ENCODE data around the gene AMDHD2.

AMDHD2 gene

DNA sequence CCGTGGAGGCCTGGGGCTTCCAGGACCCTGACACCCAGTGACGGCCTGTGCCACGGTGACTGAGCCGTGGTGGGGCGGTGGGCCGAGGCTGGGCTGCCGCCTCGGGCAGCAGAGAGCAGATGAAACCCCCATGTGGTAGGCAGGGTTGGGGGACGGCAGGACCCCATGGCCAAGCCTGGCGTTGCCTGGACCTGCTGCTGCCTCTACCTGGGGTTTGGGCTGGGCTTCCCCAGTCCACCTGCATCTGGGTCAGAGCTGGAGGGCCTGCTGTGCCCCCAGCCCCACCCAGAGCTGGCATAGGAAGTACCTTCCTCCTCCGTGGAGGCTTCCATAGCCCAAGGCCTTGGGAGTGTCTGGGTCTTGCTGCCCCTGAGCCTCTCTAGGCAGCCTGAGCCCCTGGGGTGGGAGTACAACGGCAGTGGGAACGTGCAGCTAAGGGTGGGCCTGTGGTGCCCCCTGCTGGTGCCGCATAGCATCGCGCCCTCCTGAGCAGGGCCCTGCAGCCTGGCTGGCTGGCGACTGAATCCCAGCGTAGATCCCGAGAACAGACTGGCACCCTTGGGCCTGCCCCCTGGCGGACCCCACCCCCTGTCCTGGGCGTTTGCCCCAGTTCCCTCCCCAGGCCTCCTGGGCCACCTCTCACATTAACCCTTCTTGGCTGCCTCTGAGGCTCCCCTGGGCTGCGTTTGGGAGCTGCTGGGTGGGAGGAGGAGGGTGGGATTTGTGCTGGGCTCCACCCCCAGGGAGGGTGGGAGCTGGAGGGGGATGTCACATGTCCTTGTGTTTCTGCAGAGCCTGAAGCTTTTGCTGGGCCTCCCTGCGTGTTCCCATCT lies 19.0 kb upstream of the AMDHD2 start:
- TF ChIP-seq, protein P1, sequence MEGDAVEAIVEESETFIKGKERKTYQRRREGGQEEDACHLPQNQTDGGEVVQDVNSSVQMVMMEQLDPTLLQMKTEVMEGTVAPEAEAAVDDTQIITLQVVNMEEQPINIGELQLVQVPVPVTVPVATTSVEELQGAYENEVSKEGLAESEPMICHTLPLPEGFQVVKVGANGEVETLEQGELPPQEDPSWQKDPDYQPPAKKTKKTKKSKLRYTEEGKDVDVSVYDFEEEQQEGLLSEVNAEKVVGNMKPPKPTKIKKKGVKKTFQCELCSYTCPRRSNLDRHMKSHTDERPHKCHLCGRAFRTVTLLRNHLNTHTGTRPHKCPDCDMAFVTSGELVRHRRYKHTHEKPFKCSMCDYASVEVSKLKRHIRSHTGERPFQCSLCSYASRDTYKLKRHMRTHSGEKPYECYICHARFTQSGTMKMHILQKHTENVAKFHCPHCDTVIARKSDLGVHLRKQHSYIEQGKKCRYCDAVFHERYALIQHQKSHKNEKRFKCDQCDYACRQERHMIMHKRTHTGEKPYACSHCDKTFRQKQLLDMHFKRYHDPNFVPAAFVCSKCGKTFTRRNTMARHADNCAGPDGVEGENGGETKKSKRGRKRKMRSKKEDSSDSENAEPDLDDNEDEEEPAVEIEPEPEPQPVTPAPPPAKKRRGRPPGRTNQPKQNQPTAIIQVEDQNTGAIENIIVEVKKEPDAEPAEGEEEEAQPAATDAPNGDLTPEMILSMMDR (IDR thresholded peaks at IDR 0.05), result peak; percentile 94
- no peak for TF ChIP-seq ZFX (IDR thresholded peaks at IDR 0.05; ENCODE audit: borderline replicate concordance)
- H3K27ac ChIP-seq, result no peak overlapping the region

DNA sequence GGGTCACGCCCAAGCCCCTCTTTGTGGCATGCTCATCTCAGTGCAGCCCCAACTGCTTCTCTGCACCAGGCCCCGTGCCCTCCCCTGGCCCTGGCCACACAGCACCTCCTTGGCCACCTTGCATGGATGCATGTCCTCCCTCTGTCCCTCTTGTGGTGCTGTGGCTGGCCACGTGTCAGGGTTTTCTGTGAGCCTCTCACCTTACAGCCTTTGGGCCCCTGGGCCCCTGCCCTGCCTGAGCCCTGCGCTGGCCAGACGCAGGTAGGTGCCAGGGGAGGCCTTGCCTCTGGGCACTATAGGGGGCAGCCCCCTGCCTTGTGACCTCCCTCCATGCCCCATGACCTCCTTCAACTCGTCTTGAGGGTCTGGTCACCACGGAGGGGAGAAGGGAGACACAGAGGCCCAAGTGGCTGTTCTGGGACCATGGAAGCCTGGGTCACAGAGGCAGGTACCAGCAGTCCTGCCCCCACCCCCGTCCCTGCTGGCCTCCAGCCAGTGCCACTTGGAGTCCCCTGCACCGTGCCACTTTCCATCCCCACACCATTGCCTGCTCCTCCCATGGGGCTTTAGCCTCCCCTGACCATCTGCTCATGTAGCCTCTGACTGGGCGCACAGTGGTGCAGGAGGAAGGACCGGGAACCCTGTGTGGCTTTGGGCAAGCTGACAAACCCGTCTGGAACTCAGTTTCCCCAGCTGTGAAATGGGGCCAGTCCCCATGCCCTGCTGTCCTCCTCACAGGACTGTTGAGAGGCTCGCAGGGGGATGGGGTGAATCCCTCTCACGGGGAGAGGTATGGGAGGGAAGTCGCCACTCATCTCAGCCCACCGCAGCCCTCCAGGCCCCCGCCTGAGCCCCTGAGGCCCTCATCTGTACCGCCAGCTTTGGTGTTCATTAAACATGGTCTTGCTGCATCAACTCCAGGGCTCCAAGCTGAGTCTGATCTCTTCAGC lies 17.9 kb upstream of the AMDHD2 start:
- TF ChIP-seq, protein P1 (IDR thresholded peaks at IDR 0.05), result no peak
- TF ChIP-seq ZFX (IDR thresholded peaks at IDR 0.05; ENCODE audit: borderline replicate concordance), result no peak
- H3K27ac ChIP-seq, result no peak overlapping the region

DNA sequence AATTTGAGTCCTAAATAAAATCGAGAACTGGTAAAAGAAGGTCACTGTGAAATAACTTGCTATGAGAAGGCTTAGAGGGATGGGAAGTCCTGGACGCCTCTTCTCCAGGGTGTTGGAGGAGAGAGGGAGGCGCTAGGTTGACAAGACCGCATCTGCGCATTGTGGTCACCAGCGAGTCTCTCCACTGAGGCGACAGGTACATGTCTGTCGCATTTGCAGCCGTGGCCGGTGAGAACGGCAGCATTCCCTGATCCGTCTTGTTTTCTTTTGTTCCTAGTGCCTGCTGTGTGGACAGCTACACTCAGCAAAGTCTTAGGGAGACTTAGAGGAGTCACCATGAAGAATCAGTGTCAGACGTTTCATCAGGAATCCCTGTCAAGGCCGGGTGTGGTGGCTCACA lies 14.5 kb upstream of the AMDHD2 start:
- H3K27ac ChIP-seq, result no peak overlapping the region
- TF ChIP-seq ZFX (IDR thresholded peaks at IDR 0.05; ENCODE audit: borderline replicate concordance), result no peak
- TF ChIP-seq, protein P1 (IDR thresholded peaks at IDR 0.05), result no peak

DNA sequence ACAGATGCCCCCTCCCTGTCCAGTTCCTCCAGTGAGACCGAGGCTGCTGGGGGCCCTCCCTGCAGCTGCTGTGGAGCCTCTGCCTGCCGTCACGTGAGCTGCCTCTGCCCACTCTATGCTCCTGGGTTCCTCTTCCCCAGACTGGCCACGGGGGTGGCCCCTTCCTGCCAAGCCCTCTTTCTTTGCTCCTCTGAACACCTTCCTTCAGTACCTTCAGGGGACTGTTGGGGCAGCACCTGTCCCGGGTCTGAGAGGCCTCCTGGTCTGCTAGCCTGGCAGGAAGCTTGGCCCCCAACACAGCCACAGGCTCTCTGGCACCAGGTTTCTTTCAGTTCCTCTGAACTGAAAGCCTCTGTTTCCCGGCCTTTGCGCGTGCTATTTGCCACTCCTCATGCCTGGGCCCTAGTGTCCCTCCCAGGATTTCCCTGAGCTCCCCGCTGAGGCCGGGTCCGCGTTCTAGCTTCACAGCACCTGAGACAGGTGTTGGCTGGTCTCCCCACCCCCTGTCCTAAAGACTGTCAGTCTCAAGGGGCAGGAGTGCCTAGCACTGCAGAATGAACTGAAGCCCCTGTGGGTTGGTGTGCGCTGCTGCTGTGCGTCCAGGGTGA lies 13.0 kb upstream of the AMDHD2 start:
- H3K27ac ChIP-seq, result no peak overlapping the region
- TF ChIP-seq, protein P1 (IDR thresholded peaks at IDR 0.05), result no peak
- no peak for TF ChIP-seq ZFX (IDR thresholded peaks at IDR 0.05; ENCODE audit: borderline replicate concordance)

DNA sequence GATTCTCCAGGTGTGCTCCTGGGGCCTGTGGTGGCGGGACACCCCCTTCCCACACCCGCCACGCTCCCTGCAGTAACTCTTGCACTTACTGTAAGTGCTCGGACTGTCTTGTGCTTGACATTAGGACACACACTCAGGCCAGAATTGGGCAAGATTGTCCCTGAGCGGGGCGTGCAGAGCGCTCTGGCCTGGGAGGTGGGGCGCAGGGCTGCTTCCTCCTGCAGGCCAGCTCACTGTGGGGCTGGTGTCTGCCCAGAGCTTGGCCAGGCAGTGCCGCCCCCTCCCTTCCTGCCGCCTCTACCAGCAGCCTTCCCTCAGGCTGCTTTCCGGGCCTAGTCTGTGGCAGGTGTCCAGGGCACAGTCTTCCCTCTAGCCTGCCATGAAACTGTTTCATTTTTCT lies 12.5 kb upstream of the AMDHD2 start:
- TF ChIP-seq, protein P1 (IDR thresholded peaks at IDR 0.05), result no peak
- no peak for TF ChIP-seq ZFX (IDR thresholded peaks at IDR 0.05; ENCODE audit: borderline replicate concordance)
- H3K27ac ChIP-seq, result no peak overlapping the region

DNA sequence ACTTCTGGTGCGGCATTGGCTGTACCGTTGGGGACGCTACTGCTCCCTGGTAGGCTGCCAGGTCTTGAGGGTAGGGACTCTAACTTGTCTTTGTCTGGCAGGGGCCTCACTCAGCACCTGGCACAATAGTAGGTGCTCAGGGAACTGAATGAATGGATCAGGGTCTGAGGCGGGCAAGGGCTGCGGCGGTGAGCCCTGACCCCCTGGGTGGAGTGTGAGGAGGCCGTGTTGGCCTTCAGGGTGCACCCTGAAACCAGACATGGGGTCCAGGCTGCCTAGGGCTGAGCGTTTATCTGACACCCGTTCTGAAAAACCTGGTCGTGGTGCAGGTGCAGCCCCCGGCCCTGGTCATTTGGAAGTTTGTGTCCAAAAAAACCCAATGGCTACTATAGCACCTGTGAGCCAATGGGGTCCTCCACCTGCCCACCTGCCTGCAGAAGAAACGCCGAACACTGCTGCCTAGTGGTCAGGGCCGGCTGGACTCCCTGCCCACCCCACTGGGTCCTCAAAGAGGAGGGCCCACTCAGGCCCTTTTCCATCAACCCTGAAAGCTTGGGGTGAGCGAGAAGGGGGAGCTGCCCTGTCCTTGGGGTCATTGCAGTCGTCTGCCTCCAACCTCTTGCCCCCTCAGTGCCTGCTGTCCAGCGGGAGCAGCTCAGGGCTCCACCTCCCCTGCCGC lies 11.3 kb upstream of the AMDHD2 start:
- TF ChIP-seq, protein P1 (IDR thresholded peaks at IDR 0.05), result no peak
- no peak for TF ChIP-seq ZFX (IDR thresholded peaks at IDR 0.05; ENCODE audit: borderline replicate concordance)
- H3K27ac ChIP-seq, result no peak overlapping the region; the same call in 1 of the 2 replicates
